ENCODE results near the gene SEMA5B.

DNA sequence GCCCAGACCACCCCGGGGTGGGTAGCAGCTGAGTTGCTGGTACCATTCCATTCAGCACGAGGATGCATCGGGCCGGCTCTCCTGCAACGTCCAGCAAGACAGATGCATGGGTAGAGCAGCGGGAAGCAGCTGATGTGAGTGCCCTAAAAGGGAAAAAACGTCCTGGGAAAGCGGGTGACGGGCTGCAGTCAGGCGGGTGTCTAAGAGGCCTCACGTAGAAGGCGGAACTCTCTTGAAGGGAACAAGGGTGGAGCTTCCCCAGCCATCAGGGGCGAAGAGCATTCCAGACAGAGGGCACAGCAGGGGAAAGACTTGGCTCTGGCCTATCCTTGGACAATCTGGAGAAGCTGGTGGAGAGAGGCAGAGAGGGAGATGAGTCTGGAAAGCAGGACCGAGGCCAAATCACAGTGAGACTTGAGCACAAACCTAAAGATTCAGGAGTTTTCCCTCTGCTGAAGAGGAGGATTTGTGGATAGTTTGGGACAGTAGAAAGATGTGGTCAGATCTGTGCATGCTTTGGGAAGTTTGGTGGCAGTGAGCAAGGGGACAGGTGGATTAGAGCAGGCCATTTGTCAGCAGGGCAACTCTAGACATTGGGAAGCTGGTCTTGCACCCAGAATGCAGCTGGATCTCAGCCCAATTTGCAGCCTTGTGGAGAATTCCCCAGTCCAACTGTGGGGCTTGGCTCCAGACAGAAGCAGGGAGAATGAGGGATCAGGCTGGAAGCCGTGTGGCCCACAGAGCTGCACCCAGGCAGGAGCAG lies 70.7 kb downstream of the SEMA5B start:
- TF ChIP-seq CTCF (IDR thresholded peaks at IDR 0.05) (no peak), EZH2 (IDR thresholded peaks at IDR 0.05; ENCODE audit: borderline replicate concordance, insufficient read depth, low read depth, low read length, poor library complexity, severe bottlenecking) (no peak)
